Mucosa of rectum (tissue), 2 donors: ENCODE results near the gene EEPD1.
"Not testable (repeated sequence)": the region's sequence is repeated elsewhere in the genome, so short reads cannot be mapped to it uniquely, and the experiment has no call there.

Source experiments
- H3K27ac ChIP-seq, 2 donors: one replicate each; pipeline ENCODE4 v1.7.0; 2013; ENCODE audit warnings: inconsistent platforms in 2 of 2, low read depth in 2 of 2, low read length in 2 of 2
- H3K27me3 ChIP-seq, 2 donors: one replicate each; pipeline ENCODE4 v1.7.0; 2013; ENCODE audit warnings: low read length in 2 of 2; ENCODE audit not compliant: control insufficient read depth in 2 of 2, insufficient read depth in 2 of 2
- H3K36me3 ChIP-seq, 2 donors: one replicate each; pipeline ENCODE4 v1.7.0; 2013; ENCODE audit warnings: low read length in 2 of 2; ENCODE audit not compliant: control insufficient read depth in 2 of 2, insufficient read depth in 2 of 2
- H3K4me1 ChIP-seq, 2 donors: one replicate each; pipeline ENCODE4 v1.7.0; 2013; ENCODE audit warnings: low read length in 2 of 2, mild to moderate bottlenecking in 1 of 2; ENCODE audit not compliant: control insufficient read depth in 2 of 2, insufficient read depth in 2 of 2
- H3K4me3 ChIP-seq, 2 donors: one replicate each; pipeline ENCODE4 v1.7.0; 2013; ENCODE audit warnings: low read length in 2 of 2
- H3K9ac ChIP-seq, 2 donors: one replicate each; pipeline ENCODE4 v1.7.0; 2013; ENCODE audit warnings: low read length in 2 of 2, low read depth in 1 of 2, mild to moderate bottlenecking in 1 of 2
- H3K9me3 ChIP-seq, 2 donors: one replicate each; pipeline ENCODE4 v1.7.0; 2013; ENCODE audit warnings: low read length in 2 of 2; ENCODE audit not compliant: control insufficient read depth in 2 of 2
- donor health status: healthy.
- donor health status: Normal muscosa, but diverticular disease.

Gene EEPD1

DNA sequence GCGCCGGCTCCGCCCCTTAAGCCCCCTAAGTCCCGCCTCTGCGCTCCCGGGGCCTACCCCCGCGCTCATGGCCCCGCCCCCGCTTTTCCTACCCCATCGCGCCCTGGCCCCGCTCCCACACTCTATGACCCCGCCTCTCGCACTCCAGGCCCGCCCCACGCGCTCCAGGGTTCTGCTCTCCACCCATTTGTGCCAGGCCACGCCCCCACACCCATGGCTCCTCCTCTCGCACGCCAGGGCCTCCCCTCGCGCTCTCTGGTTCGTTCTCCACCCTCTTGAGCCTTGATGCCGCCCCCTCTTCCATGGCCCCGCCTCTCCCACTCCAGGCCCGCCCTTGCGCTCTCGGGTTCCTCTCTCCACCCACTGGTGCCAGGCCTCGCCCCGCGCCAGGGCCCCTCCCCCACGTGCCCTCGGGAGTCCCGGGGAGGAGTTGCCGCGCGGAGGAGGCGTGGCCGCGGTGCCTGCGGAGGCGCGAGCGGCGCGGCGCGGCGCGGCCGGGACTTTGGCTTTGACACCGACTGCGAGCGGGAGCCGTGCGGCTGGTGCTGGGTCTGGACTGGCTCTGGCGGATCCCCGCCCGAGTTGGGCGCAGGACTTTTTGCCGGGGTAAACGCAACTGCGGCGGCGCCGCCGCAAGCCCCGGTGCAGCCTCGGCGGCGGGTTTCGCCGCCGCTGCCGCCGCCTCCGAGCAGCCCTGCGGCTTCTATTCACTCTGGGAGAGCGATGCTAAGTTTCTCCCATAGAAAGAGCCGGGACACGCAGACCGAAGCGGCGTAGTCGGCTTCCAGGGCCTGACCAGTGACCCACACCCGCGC lies at the start of gene EEPD1:
Gene EEPD1, plus strand, starts transcription at position 499 of the 815 bp plus-strand sequence. CDS start 1,071 bp downstream, outside the sequence.
- Histone ChIP-seq H3K36me3 (peaks cover 0 to 2% of the 10 kb centered on the region in 2 donors), H3K9ac (peak within 1 kb of the TSS; percentile 89 to 95), H3K27me3 (no peaks in the 10 kb centered on the region), H3K4me1 (peaks cover 26 to 36% of the 10 kb centered on the region in 2 donors), H3K27ac (peak within 1 kb of the TSS; percentile 87 to 89), H3K9me3 (no peaks in the 10 kb centered on the region), H3K4me3 (peak within 1 kb of the TSS; percentile 70 to 86)

DNA sequence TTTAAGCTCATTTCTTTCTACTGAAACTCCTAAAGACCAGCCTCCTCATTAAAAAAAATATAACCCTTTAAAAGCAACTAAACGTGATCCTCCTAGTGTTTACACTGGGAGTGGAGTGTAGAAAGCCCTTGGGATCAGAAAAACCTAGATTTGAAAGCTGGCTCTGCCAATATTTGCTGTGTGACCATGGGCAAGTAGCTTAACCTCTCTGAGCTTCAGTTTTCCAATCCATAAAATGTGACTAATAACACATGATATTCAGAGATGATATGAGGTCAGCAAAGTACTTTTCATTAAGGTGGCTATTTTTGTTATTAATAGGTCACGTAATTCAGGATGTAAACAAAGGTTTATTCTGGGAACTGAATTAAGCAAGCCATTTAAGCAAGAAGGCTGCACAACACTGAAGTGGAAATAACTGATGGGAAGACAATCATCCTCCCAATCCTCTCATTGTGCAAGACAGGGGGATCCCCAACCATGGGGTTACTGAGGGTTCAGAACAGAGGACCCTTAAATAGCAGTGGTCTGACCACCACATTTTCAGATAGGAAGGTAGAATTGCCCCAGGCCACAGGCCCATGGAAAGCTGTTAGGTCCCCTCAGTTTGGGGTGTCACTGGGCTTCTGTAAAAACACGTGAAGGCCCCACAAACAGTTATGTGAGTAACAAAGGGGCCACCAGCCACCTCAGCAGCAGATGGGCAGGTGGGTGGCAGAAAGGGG lies 49.1 kb upstream of the EEPD1 start:
- Histone ChIP-seq H3K36me3 (no peaks in the 10 kb centered on the region), H3K27me3 (no peaks in the 10 kb centered on the region), H3K27ac (no peak overlapping the region), H3K9me3 (no peaks in the 10 kb centered on the region), H3K4me1 (no peaks in the 10 kb centered on the region), H3K4me3 (no peak overlapping the region), H3K9ac (no peak overlapping the region)

DNA sequence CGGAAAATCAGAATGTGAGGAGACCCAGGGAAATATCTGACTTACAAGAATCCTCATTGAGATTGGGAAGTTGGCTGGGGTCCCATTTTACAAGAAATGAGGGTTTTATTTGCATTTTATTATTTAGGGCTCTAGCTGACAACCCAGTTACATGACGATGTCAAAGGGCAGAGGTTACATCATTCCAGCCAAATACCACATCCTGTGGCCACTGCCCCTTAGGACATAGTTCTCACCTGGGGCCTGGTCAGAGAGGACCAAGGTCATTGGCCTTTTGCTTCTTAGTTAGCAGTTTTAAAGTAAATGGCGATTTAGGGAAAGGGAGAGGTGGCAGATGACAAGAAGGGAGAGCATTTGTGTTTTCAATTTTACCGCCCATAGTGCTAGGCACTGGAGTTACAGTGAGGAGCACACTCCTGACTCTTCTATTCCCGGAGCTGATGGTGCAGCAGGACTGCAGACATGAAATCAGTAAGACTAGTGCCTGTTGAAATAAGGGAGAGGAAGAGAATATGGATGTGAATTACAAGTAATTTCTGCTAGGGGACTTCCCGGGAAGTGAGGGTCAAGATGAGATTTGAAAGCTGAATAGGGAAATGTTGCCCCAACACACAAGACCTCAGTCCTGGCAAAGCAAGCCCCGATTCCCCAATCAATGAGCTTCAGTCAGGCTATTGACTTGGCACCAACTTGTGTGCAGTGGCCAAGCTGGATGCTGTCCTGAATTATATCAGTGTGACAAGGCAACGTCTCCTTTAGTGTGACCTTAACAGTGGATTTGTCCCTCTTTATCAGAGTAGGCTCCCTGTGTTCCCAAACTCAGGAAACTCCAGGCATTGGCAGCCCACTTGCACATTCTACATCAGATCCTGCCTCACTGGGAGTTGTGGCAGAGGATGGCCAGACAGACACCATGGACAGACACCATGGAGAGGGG lies 45.8 kb upstream of the EEPD1 start:
- H3K4me1 ChIP-seq, H3K36me3 ChIP-seq, H3K9ac ChIP-seq, H3K9me3 ChIP-seq, H3K27ac ChIP-seq, H3K4me3 ChIP-seq, H3K27me3 ChIP-seq: not testable (repeated sequence)

DNA sequence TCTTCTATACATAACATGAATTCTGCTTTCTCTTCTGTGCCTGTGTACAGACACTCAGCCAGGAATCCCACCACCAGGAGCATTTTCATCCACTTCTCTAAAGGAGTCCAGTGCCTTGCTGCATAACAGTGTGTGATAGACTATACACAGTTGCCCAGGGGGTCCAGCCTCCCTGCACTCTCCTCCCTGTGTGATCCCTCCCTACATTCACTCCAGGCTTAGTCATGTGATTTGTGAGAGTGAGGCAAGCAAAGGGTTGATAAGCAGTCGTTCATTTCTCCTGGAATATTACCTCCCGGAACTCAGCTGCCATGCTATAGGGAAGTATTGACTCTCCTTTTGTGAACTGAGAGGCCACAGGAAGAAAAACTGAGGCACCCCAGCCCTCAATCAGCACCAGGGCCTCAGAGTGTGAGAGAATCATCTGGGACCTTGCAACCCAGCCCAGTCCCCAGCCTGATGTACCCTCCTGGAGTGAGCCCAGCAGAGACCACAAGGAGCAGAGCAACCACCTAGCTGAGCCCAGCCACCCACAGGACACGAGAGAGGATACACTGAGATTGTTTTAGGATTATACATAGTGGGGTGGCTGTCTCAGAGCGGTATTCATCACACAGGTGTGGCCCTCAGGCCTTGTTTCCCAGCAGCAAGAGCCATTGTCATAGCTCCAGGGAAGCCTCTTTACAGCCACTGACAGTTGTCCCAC lies 45.0 kb upstream of the EEPD1 start:
- Histone ChIP-seq H3K36me3 (no peaks in the 10 kb centered on the region), H3K27ac (no peak overlapping the region), H3K9me3 (no peaks in the 10 kb centered on the region), H3K27me3 (no peaks in the 10 kb centered on the region), H3K4me1 (no peaks in the 10 kb centered on the region), H3K4me3 (no peak overlapping the region), H3K9ac (no peak overlapping the region)

DNA sequence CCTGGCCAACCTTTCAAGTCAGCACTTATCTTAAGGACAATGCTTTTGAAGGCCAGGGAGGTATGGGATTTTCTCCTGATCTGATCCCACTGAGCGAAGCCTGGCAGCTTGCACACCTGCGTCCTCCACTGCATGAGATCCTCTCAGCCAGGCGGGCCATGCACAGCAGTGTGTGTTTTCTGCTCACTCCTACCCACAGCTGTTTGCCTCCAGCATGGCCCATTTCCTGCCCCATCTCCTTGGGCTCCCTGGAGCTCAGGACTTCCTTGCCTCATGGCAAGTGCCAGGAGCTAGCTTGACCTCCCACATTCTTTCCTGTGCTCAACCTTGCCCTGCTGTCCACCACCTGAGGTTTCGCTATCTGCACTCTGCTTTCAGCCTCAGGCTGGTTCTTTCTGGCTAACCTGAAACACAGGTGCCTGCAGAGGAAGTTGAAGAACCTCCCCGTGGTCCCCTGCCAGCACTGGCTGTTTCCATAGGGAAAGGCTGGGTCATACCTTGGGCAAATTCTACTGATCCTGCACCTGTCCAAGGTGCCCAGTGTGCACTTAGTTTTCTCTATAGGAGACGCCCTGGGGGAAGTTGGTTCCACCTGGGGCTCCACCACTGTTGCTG lies 43.9 kb upstream of the EEPD1 start:
- H3K36me3 ChIP-seq = no peaks in the 10 kb centered on the region
- H3K9me3 ChIP-seq = no peaks in the 10 kb centered on the region

DNA sequence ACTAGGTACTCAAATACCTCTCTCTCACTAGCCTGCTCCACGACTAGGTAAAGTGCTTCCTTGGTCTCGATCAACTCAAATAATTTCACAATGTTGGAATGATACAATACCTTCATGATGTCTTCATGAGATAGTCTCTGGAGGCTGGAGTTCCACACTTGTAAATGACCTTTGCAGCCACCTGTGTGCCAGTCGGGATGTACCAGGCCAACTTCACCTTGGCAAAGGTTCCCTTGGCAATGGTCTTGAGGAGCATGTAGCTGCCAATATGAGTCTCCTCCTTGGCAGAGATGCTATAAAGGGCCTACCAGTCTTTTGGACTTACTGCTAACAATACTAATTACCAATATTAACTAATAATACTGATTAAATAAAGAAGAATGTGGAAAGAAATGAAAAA lies 42.5 kb upstream of the EEPD1 start:
- no peak overlapping the region for H3K9ac ChIP-seq
- H3K36me3 ChIP-seq = no peaks in the 10 kb centered on the region
- no peak overlapping the region for H3K27ac ChIP-seq
- H3K4me1 ChIP-seq = peaks cover 0 to 2% of the 10 kb centered on the region in 2 donors
- no peaks in the 10 kb centered on the region for H3K27me3 ChIP-seq
- H3K9me3 ChIP-seq = no peaks in the 10 kb centered on the region
- H3K4me3 ChIP-seq = no peak overlapping the region

More for the DNA sequence above, 43.9 kb upstream of the EEPD1 start:
- H3K4me1 ChIP-seq = no peaks in the 10 kb centered on the region
- no peak overlapping the region for H3K27ac ChIP-seq
- no peaks in the 10 kb centered on the region for H3K27me3 ChIP-seq
- H3K4me3 ChIP-seq = no peak overlapping the region
- no peak overlapping the region for H3K9ac ChIP-seq

DNA sequence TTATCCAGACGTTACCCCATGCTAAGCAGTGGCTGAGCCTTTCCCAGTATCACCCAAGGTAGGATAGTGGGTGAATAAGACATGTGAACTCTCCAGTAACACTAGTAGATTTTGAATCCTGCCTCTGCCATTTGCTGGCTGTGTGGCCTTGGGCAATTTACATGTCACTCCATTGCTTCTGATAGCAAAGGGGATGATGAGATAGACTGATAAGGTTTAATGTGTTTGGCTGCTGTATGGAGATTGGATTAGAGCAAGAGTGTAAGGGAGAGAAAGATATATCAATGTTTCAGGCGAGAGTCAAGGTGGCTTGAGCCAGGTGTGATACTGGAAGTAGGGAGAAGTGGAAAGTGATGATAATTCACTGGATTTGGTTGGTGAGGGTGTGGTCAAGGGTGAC lies 40.1 kb upstream of the EEPD1 start:
- H3K9me3 ChIP-seq = no peaks in the 10 kb centered on the region
- no peak overlapping the region for H3K4me3 ChIP-seq
- H3K27me3 ChIP-seq = no peaks in the 10 kb centered on the region
- peaks cover 0 to 18% of the 10 kb centered on the region in 2 donors for H3K4me1 ChIP-seq
- H3K36me3 ChIP-seq = no peaks in the 10 kb centered on the region
- no peak overlapping the region for H3K9ac ChIP-seq
- H3K27ac ChIP-seq = no peak overlapping the region

DNA sequence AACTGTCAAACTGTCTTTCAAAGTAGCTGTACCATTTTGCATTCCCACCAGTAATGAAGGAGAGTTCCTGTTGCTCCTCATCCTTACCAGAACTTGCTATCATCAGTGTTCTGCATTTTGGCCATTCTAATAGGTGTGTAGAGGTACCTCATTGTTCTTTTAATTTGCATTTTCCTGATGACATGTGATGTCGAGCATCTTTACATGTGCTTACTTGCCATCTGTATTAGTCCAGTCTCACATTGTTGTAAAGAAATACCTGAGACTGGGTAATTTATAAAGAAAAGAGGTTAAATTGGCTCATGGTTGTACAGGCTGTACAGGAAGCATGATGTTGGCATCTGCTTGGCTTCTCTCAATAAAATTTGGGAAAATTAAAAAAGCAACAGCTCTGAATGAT lies 38.7 kb upstream of the EEPD1 start:
- H3K36me3 ChIP-seq = no peaks in the 10 kb centered on the region
- H3K9ac ChIP-seq = no peak overlapping the region
- H3K27me3 ChIP-seq = no peaks in the 10 kb centered on the region
- peaks cover 0 to 22% of the 10 kb centered on the region in 2 donors for H3K4me1 ChIP-seq
- H3K27ac ChIP-seq = no peak overlapping the region
- H3K9me3 ChIP-seq = no peaks in the 10 kb centered on the region
- H3K4me3 ChIP-seq = no peak overlapping the region
